Thoracic aorta (tissue), 2 donors: ENCODE measurements around the gene KANK4. TPM values are rescaled to one million over a fixed set of nuclear protein-coding genes. Genes with fewer than 3 reads are reported as not detected.

Experiments
- ATAC-seq: fragments of 150-250 bp; one replicate; pipeline ENCODE4 v1.8.0; 2017; ENCODE audit warnings: low read depth; ENCODE audit not compliant: insufficient number of reproducible peaks, low FRiP score
- DNase-seq: peaks from one replicate; pipeline ENCODE4 v3.0.0-alpha.2; 2020; ENCODE audit warnings: low spot score
- H3K27ac ChIP-seq, 2 donors: fragments of 200-600 bp; sonication (generic); 1 replicate in 1 of 2; 2 replicates in 1 of 2; pipeline ENCODE4 v1.5.1; 2016; ENCODE audit warnings: mild to moderate bottlenecking in 2 of 2, moderate library complexity in 2 of 2
- H3K27me3 ChIP-seq: fragments of 200-600 bp; sonication (generic); replicated peaks from 2 replicates; pipeline ENCODE4 v1.6.0; 2016; ENCODE audit warnings: mild to moderate bottlenecking; ENCODE audit not compliant: insufficient read depth
- H3K36me3 ChIP-seq: fragments of 200-600 bp; sonication (generic); one replicate; pipeline ENCODE4 v1.5.1; 2016
- H3K4me1 ChIP-seq, 2 donors: fragments of 200-600 bp; sonication (generic); 1 replicate in 1 of 2; 2 replicates in 1 of 2; pipeline versions ENCODE4 v1.5.1 to v1.6.0; 2016; ENCODE audit warnings: low read depth in 2 of 2, mild to moderate bottlenecking in 1 of 2; ENCODE audit not compliant: control insufficient read depth in 1 of 2
- H3K4me3 ChIP-seq: fragments of 200-600 bp; sonication (generic); 2 replicates; pipeline ENCODE4 v1.5.1; 2016; ENCODE audit warnings: mild to moderate bottlenecking
- H3K9me3 ChIP-seq: fragments of 200-600 bp; sonication (generic); 2 replicates; pipeline ENCODE4 v1.5.1; 2016
- total RNA-seq, 2 donors: library from RNA; depleted of rRNA; stranded (reverse); fragments of >200 nt; gene quantifications; one replicate each; pipeline versions ENCODE4 v1.1.0 to v1.2.3, GENCODE V29; 2016
- TF ChIP-seq, protein P1 (sequence below): fragments of 200-600 bp; sonication (generic); IDR thresholded peaks from one replicate; pipeline ENCODE4 v1.5.1; 2019; ENCODE audit warnings: antibody characterized with exemption

The KANK4 gene
- total RNA-seq, 2 donors from 2014 or later: 0.28 TPM; not detected in 1

DNA sequence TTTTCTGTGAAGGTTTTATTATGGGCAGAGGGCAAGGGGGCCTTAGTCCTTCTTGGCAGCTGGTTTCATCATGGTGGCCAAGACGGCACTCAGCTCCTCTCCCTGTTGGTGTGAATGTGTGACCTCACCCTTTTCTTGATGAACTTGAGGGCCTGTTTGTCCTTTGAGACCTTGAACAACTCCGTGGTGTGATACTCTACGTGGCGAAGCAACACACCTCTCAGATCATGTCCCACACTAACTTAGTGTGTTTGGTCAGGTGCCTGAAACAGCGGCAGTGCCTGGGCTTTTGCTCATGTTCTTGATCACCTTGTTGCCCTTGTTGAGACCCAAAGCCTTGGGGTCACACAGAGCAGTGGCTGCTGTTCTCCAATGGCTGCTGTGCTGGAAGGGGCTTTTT is 111.1 kb downstream of the KANK4 start:
- Histone ChIP-seq H3K27me3 (no peaks in the 10 kb centered on the region), H3K36me3 (no peaks in the 10 kb centered on the region), H3K4me1 (no peaks in the 10 kb centered on the region), H3K4me3 (no peak overlapping the region), H3K27ac (no peak overlapping the region), H3K9me3 (peaks cover 5% of the 10 kb centered on the region)
- ATAC-seq (no peak), DNase-seq (no peak)
- TF ChIP-seq, protein P1, sequence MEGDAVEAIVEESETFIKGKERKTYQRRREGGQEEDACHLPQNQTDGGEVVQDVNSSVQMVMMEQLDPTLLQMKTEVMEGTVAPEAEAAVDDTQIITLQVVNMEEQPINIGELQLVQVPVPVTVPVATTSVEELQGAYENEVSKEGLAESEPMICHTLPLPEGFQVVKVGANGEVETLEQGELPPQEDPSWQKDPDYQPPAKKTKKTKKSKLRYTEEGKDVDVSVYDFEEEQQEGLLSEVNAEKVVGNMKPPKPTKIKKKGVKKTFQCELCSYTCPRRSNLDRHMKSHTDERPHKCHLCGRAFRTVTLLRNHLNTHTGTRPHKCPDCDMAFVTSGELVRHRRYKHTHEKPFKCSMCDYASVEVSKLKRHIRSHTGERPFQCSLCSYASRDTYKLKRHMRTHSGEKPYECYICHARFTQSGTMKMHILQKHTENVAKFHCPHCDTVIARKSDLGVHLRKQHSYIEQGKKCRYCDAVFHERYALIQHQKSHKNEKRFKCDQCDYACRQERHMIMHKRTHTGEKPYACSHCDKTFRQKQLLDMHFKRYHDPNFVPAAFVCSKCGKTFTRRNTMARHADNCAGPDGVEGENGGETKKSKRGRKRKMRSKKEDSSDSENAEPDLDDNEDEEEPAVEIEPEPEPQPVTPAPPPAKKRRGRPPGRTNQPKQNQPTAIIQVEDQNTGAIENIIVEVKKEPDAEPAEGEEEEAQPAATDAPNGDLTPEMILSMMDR: no peak

- H3K27me3 ChIP-seq: no peaks in the 10 kb centered on the region
- H3K27ac ChIP-seq: no peak overlapping the region
- TF ChIP-seq, protein P1: no peak
- H3K36me3 ChIP-seq: no peaks in the 10 kb centered on the region
- ATAC-seq: no peak
- DNase-seq: no peak
- peaks cover 5% of the 10 kb centered on the region for H3K9me3 ChIP-seq
- no peaks in the 10 kb centered on the region for H3K4me1 ChIP-seq
- H3K4me3 ChIP-seq: no peak overlapping the region
These were observed 112.0 kb downstream of the KANK4 start for GRCh38 chr1:62207187-62207586.

- DNase-seq (no peak), ATAC-seq (no peak)
- Histone ChIP-seq H3K27me3 (peaks cover 5% of the 10 kb centered on the region), H3K9me3 (no peaks in the 10 kb centered on the region), H3K4me1 (no peaks in the 10 kb centered on the region), H3K27ac (no peak overlapping the region), H3K36me3 (no peaks in the 10 kb centered on the region), H3K4me3 (no peak overlapping the region)
- TF ChIP-seq, protein P1: no peak
These were observed 120.5 kb downstream of the KANK4 start for GRCh38 chr1:62198781-62199125.

GRCh38 chr1:62198069-62198780 is 121.0 kb downstream of the KANK4 start:
- no peak for DNase-seq
- peaks cover 5% of the 10 kb centered on the region for H3K27me3 ChIP-seq
- H3K9me3 ChIP-seq: no peaks in the 10 kb centered on the region
- H3K4me3 ChIP-seq: no peak overlapping the region
- no peaks in the 10 kb centered on the region for H3K4me1 ChIP-seq
- TF ChIP-seq, protein P1: no peak
- no peak for ATAC-seq
- H3K36me3 ChIP-seq: no peaks in the 10 kb centered on the region
- H3K27ac ChIP-seq: no peak overlapping the region

- H3K9me3 ChIP-seq: no peaks in the 10 kb centered on the region
- no peak overlapping the region for H3K4me3 ChIP-seq
- no peak for ATAC-seq
- H3K27me3 ChIP-seq: peaks cover 5% of the 10 kb centered on the region
- no peaks in the 10 kb centered on the region for H3K36me3 ChIP-seq
- TF ChIP-seq, protein P1: no peak
- H3K27ac ChIP-seq: no peak overlapping the region
- no peak for DNase-seq
- no peaks in the 10 kb centered on the region for H3K4me1 ChIP-seq
These were observed 123.0 kb downstream of the KANK4 start for GRCh38 chr1:62196086-62196690.
